ENCODE data around the gene OSBPL5. TPM values are rescaled to one million over a fixed set of nuclear protein-coding genes. Genes with fewer than 3 reads are reported as not detected.

The OSBPL5 gene
- total and polyA plus RNA-seq, 2 donors (not counting 1 experiment from before 2014, with no cell fraction given): 12.4 to 49.0 TPM

DNA sequence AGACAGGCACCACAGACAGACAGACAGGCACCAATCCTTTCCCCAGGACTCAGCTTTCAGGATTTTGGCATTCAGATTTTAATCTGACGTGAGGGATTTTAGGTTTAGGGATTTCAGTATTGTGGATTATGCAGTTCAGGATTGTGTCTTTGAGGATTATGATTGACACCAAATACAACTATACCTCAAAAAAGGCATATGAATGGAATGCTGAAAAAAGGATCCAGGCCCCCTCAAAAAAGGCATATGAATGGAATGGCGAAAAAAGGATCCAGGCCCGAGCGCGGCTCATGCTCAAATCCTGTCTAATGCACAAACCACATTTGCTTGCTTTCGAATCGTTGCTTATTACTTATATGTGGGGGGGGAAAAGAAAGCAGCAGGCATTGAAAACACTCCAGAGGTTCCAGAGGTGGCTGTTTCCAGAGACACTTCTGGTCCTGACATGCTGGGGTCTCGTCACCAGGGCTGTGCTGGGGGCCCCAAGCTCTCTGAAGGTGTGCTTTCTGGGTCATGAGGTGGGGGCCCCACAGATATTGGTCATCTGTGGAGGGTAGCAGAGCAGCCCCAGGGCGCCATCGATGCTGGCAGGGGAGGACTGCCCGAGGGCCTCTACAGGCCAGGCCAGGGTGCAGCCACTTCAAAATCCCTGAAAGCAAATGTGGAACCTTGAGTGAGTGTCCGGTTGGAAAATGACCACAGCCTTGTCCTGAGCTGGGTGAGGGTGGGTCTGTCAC, 16.8 kb upstream of the OSBPL5 start:
- Histone ChIP-seq H4K20me1 (ENCODE audit: control insufficient read depth, extremely low read depth, insufficient read depth, low read length) (no peaks in the 10 kb centered on the region), H3K4me1 (ENCODE audit: control insufficient read depth, extremely low read depth, insufficient read depth, low read length) (no peaks in the 10 kb centered on the region), H2AFZ (ENCODE audit: low read length) (no peak overlapping the region), H3K4me3 (replicated peaks in 1 of 4; ENCODE audit: control extremely low read depth in 1 of 4, insufficient read depth in 1 of 4, low read depth in 3 of 4, low read length in 4 of 4) (no peak overlapping the region), H3K4me2 (ENCODE audit: extremely low read depth, insufficient read depth, low read length) (no peak overlapping the region), H3K79me2 (ENCODE audit: control insufficient read depth, insufficient read depth, low read length) (no peaks in the 10 kb centered on the region), H3K9me3 (ENCODE audit: control insufficient read depth, insufficient read depth, low read depth, low read length) (no peaks in the 10 kb centered on the region), H3K36me3 (ENCODE audit: control insufficient read depth, insufficient read depth, low read length) (no peaks in the 10 kb centered on the region), H3K27ac (ENCODE audit: insufficient read depth, low read length) (no peak overlapping the region), H3K27me3 (ENCODE audit: control insufficient read depth, insufficient read depth, low read length) (no peaks in the 10 kb centered on the region), H3K9ac (ENCODE audit: insufficient read depth, low read length) (no peak overlapping the region)
- TF ChIP-seq, protein P1, sequence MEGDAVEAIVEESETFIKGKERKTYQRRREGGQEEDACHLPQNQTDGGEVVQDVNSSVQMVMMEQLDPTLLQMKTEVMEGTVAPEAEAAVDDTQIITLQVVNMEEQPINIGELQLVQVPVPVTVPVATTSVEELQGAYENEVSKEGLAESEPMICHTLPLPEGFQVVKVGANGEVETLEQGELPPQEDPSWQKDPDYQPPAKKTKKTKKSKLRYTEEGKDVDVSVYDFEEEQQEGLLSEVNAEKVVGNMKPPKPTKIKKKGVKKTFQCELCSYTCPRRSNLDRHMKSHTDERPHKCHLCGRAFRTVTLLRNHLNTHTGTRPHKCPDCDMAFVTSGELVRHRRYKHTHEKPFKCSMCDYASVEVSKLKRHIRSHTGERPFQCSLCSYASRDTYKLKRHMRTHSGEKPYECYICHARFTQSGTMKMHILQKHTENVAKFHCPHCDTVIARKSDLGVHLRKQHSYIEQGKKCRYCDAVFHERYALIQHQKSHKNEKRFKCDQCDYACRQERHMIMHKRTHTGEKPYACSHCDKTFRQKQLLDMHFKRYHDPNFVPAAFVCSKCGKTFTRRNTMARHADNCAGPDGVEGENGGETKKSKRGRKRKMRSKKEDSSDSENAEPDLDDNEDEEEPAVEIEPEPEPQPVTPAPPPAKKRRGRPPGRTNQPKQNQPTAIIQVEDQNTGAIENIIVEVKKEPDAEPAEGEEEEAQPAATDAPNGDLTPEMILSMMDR (conservative IDR thresholded peaks at IDR 0.05 in 1 of 2, IDR thresholded peaks at IDR 0.05 in 1 of 2; ENCODE audit: low read depth in 1 of 2, low read length in 2 of 2): no peak
- no peak for TF ChIP-seq EZH2 (IDR thresholded peaks at IDR 0.05; ENCODE audit: low read length, missing control alignments)
- DNase-seq (ENCODE audit: low read depth in 2 of 2): no peak

DNA sequence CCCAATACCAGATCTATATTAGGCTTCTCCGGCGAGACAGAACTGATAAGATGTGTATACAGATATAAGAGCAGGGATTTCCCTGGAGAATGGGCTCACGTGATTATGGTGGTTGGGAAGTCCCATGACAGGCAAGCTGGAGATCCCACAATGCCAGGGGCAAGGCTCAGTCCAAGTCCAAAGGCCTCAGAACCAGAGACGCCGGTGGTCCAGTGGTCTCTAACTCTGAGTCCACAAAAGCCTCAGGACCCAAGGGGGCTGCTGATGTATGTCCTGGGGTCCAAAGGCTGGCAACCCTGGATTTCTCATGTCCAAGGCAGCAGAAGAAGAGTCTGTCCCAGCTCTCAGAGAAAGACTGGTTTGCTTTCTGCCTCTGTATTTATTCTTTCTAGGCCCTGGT, 15.8 kb upstream of the OSBPL5 start:
- TF ChIP-seq, protein P1 (conservative IDR thresholded peaks at IDR 0.05 in 1 of 2, IDR thresholded peaks at IDR 0.05 in 1 of 2; ENCODE audit: low read depth in 1 of 2, low read length in 2 of 2): no peak
- TF ChIP-seq EZH2 (IDR thresholded peaks at IDR 0.05; ENCODE audit: low read length, missing control alignments): no peak
- no peak for DNase-seq (ENCODE audit: low read depth in 2 of 2)

DNA sequence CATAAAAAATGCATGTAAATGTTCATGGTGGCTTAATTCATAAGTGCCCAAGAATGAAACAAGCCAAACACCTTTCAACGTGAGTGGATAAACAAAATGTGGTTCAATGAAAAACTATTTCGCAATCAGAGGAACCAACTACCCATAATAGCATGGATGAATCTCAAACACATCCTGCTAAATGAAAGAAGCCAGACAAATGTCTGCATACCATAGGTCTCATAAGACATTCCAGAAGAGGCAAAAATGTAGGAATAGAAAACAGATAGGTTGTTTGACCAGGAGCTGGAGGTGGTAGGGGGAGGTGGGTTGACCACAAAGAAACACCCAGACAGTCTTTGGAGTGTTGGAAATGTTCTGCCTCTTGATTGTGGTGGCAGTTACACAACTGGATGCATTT, 13.2 kb upstream of the OSBPL5 start:
- H3K4me2 ChIP-seq (ENCODE audit: extremely low read depth, insufficient read depth, low read length): no peak overlapping the region
- no peak overlapping the region for H3K4me3 ChIP-seq (replicated peaks in 1 of 4; ENCODE audit: control extremely low read depth in 1 of 4, insufficient read depth in 1 of 4, low read depth in 3 of 4, low read length in 4 of 4)
- TF ChIP-seq, protein P1 (conservative IDR thresholded peaks at IDR 0.05 in 1 of 2, IDR thresholded peaks at IDR 0.05 in 1 of 2; ENCODE audit: low read depth in 1 of 2, low read length in 2 of 2): no peak
- no peak for TF ChIP-seq EZH2 (IDR thresholded peaks at IDR 0.05; ENCODE audit: low read length, missing control alignments)
- DNase-seq (ENCODE audit: low read depth in 2 of 2): peak in 1 of 2 donors; percentile 86
- no peaks in the 10 kb centered on the region for H3K27me3 ChIP-seq (ENCODE audit: control insufficient read depth, insufficient read depth, low read length)
- no peak overlapping the region for H2AFZ ChIP-seq (ENCODE audit: low read length)
- no peaks in the 10 kb centered on the region for H3K36me3 ChIP-seq (ENCODE audit: control insufficient read depth, insufficient read depth, low read length)
- no peak overlapping the region for H3K9ac ChIP-seq (ENCODE audit: insufficient read depth, low read length)
- no peaks in the 10 kb centered on the region for H3K9me3 ChIP-seq (ENCODE audit: control insufficient read depth, insufficient read depth, low read depth, low read length)
- H3K4me1 ChIP-seq (ENCODE audit: control insufficient read depth, extremely low read depth, insufficient read depth, low read length): no peaks in the 10 kb centered on the region
- H3K27ac ChIP-seq (ENCODE audit: insufficient read depth, low read length): no peak overlapping the region
- no peaks in the 10 kb centered on the region for H3K79me2 ChIP-seq (ENCODE audit: control insufficient read depth, insufficient read depth, low read length)
- H4K20me1 ChIP-seq (ENCODE audit: control insufficient read depth, extremely low read depth, insufficient read depth, low read length): no peaks in the 10 kb centered on the region

More for the DNA sequence above, 15.8 kb upstream of the OSBPL5 start:
- Histone ChIP-seq H3K9ac (ENCODE audit: insufficient read depth, low read length) (no peak overlapping the region), H2AFZ (ENCODE audit: low read length) (no peak overlapping the region), H3K4me3 (replicated peaks in 1 of 4; ENCODE audit: control extremely low read depth in 1 of 4, insufficient read depth in 1 of 4, low read depth in 3 of 4, low read length in 4 of 4) (no peak overlapping the region), H3K27ac (ENCODE audit: insufficient read depth, low read length) (no peak overlapping the region), H3K36me3 (ENCODE audit: control insufficient read depth, insufficient read depth, low read length) (no peaks in the 10 kb centered on the region), H3K79me2 (ENCODE audit: control insufficient read depth, insufficient read depth, low read length) (no peaks in the 10 kb centered on the region), H3K9me3 (ENCODE audit: control insufficient read depth, insufficient read depth, low read depth, low read length) (no peaks in the 10 kb centered on the region), H3K4me2 (ENCODE audit: extremely low read depth, insufficient read depth, low read length) (no peak overlapping the region), H3K27me3 (ENCODE audit: control insufficient read depth, insufficient read depth, low read length) (no peaks in the 10 kb centered on the region), H4K20me1 (ENCODE audit: control insufficient read depth, extremely low read depth, insufficient read depth, low read length) (no peaks in the 10 kb centered on the region), H3K4me1 (ENCODE audit: control insufficient read depth, extremely low read depth, insufficient read depth, low read length) (no peaks in the 10 kb centered on the region)
